GM19193 (cell line): ENCODE measurements around the gene TARP.

Experiments used
- POLR2A ChIP-seq: IDR thresholded peaks from 4 replicates; pipeline ENCODE4 v1.6.1; 2011; ENCODE audit not compliant: insufficient read depth, insufficient read length; ENCODE audit errors: extremely low read depth

Gene TARP

DNA sequence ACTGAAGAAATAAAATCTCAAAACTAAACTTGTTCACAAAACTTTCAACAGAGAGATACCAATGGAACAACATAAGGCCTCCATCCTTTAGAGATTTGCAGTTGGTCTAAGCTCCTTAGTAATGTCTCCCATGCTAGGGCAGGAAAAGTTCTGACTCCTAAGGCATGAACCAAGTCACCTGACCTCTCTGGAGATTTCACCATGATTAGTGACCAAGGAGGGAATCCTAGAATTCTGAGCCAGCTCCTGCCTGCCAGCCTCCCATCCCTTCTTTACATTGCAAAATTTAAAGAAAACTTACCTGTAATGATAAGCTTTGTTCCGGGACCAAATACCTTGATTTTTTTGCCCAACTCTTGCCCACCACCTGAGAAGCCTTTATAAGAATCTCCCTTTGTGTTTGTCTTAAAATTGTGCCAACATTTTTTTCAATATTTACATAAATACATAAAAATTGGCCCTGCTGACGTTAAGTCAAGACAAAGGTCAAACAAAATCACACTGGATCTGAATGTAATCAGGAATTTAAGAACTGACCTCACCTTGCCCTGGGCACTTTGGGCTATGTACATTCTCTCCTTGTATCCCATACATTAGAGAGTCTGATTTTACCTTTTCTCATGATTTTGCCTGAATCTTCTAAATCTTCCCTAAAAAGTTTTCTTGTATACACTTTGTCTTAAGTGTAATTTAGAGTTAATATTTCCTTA, at the start of gene TARP:
Gene TARP, minus strand, starts transcription at position 351 of the 710 bp plus-strand sequence.
- TF ChIP-seq POLR2A = no peak

DNA sequence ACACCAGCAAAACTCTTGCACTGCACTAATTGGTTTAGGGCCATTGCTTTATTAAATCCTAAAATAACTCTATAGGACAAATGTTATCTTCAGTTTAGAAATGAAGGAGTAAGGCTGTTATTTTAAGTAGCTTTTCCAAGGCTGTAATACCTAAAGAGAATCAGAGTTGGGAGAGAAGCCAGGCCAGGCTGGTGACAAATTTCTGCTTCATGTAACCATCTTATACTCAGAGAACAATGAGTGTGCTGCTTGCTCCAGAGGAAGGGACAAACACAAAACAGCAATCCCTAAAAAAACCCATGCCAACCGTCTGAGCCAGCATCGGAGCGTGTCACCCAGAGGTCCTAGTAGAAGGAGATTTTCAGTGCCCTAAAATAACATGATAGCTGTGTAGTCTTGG, 49.7 kb upstream of the TARP start:
- TF ChIP-seq POLR2A = no peak

DNA sequence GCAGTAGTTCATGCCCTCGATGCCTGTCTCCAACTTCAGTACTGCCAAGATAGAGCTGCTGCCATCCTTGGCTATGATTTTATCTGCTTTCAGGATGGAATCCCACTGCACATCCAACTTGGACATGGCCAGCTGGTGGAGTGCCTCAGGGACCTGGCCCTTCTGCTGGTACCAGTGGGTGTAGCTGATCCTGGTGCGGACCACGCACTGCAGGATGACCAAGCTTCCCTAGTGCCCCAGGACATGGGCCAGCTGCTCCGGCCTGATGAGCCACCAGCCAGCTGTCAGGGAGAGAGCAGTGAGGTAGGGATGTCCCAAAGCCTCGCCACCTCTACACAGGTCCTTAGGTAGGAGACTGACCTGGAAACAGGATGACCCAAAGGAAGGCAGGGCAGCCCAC, 49.0 kb upstream of the TARP start:
- TF ChIP-seq POLR2A = no peak

DNA sequence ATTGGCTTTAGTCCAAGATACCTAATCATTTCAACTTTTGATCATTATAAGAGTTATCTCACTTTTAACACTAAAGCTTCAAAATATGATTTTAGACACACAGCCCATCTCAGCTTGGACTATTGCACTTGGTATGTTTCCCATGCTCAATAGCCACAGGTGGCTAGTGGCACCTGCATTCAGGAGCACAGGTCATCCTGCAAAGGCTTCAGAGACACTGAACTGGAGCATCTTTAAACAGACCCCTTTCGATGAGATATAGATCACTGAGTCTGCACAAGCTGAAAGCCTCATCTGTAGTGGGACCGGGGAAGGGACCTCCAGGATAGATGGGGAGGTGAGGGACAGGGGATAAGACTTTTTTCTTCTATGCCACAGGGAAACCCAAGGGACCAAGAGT, 48.5 kb upstream of the TARP start:
- TF ChIP-seq POLR2A = no peak

DNA sequence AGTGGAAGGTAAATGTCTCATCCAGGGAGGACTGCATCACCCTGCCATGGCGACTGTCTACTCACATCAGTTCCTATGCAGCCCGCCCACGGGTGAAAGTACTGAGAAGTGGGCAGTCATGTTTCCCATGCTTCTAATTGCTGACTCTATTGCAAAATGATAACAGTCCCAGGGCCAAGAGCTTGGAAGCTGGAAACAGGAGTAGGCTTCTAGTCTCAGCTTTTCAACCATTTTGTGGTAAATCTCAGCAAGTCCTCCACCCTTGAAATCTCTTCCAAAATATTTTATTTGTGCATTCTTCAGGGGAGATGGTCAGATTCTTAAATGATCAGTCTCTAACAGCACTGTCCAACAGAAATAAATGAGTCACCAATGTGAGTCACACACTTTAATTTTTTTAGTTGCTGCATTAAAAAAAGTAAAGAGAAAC, 48.1 kb upstream of the TARP start:
- no peak for TF ChIP-seq POLR2A

DNA sequence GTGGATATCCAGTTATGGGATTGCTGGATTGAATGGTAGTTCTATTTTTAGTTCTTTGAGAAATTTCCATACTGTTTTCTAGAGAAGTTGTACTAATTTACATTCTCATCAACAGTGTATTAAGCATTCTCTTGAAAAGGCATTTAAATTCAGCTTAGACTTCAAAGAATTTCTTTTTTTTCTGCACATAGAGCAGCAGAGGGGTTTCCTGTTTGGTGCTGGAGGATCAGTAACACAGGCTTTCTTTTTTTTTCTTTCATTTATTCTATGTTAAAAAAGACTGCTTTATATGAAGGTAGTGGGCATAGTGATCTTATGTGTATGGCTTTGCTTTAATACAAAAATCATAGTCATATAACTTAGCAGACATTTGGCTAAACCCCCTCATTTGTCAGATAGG, 47.6 kb upstream of the TARP start:
- no peak for TF ChIP-seq POLR2A

DNA sequence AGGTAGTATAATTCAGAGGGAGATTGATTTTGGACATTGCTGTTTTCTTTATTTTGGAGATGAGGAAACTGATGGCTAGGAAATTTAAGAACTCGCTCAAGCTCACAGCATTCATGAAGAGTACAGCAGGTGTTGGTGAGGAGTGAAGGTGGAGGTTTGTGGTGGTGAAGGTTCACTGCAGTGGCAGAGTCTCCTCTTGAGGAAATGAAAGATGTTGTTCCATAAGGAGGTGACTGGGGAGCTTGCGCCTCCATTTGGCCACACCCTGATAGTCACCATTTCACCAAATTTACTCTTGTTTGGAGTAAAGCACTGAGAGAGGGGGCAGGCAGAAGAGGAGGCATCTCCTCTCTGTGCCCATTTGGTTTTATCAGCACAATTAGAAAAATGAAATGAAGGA, 46.4 kb upstream of the TARP start:
- no peak for TF ChIP-seq POLR2A

DNA sequence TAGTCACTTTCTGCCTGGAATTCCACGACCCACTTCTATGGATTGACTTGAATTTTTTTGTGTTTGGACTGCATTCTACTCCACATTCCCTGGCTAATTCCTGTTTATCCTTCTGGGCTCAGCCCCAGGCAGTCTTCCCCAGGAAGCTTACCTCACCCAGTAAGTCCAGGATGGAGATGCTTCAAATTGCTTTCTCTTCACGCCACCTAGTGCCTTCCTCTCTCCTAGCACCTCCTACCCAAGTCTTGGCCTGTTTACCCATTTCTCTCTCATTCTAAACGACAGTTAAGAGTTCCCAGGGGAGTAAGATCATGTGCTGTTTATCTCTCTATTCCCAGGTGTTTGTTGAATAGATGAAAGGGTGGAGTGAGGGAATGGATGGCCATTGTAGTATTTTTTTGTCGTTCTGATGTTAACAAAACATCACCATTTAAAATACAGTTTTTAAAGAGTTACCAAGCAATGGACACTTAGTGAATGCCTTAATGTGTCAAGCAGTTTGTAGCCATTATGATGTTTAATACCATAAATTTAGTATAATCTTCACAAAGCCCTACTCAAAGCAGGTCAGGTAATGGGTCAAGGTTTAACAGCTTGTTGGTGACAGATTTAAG, 45.5 kb upstream of the TARP start:
- TF ChIP-seq POLR2A = no peak

DNA sequence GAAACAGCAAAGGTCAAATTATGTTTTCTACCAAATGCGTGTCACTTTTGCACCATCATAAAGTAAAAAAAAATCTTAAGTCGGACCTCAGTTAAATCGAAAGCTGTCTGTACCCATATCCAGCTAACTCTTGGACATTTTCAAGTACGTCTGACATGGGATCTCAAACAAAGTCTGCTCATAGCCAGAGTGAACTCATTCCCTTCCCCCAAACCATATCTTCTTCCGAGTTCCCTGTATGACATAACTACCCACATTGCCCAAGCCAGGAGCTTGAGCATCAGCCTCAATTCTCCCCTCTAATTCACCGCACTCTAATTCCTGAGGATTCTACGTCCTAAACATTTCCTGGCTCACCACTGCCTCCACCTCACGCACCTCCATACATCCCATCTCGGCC, 44.8 kb upstream of the TARP start:
- no peak for TF ChIP-seq POLR2A

DNA sequence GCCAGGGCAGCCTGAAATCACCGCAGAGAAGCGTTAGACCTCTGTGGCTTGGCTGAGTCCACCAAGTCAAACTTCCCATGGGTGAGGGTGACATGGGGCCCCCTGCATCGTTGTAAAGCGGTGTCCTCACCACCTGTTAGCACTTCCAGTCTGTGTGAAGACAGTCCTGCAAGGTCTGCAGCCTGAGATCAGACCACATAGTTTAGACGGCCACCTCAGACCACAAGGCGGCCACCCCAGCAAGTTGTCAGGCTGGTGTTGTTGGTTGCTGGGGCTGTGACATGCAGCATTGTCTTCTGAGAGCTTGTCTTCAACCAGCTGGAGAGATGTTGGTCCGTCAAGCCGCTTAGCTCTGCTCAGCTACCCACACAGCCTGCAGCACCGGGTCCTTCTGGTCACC, 44.1 kb upstream of the TARP start:
- TF ChIP-seq POLR2A = no peak

DNA sequence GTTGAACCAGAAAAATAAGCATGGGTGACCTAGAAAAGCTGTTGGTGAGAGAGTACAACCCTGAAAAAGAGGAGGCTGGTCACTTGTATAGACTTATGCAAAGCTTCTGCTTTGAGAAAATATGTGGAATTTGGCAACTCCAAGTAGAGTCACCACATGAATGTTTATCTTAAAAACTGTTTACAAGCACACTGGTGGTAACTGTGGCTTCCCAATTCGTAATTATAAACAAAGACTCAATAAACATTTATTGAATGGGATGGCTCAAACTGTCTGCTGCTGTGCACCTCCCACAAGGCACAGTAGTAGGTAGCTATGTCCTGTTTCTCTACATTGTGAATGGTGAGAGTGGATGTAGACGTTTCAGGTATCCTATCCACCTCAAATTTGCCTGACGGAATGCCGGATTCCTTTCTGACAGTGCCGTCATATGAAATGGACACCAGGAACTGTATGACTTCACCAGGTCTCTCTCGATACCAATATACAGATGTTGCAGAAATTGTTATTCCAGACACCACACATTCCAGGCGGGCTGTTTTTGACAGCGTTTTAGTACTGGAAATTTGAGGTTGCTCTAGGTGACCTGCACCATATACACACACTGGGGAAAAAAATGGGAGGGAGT, 43.4 kb upstream of the TARP start:
- TF ChIP-seq POLR2A = no peak

DNA sequence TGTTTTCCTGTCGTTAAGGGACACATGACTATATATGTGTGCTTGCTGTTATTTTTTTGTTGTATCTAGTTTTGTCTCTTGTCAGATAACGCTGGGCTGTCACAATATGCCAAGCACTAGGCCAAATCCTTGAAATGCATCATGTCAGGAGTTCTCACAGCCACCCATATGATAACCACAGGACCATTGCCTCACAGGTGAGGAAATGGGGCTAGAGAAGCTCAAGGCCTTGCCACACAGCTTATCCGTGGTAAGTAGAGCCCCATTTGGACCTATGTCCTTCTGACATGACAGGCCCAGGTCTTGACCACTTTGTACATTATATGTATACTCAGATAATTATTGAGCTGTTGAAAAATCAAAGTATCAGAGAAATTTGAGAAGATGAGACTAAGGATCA, 42.0 kb upstream of the TARP start:
- no peak for TF ChIP-seq POLR2A

DNA sequence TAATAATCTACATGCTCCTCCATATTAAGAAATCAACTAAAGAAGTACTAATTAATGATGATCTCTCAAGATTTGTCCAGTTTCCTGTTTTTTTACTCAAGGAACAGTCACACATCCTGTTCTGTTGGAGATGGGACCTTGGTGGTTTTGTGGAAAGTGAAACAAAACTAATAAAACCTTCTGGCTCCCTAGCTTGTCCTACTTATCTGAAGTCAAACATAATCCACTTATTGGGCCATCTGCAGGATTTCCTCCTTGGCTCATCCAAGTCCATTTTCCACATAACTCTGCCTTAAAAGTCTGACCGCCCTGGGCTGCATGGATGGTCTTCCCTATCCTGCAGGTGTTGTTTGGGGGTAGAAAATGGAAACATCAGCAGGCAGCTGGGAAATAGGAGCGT, 39.4 kb upstream of the TARP start:
- no peak for TF ChIP-seq POLR2A

DNA sequence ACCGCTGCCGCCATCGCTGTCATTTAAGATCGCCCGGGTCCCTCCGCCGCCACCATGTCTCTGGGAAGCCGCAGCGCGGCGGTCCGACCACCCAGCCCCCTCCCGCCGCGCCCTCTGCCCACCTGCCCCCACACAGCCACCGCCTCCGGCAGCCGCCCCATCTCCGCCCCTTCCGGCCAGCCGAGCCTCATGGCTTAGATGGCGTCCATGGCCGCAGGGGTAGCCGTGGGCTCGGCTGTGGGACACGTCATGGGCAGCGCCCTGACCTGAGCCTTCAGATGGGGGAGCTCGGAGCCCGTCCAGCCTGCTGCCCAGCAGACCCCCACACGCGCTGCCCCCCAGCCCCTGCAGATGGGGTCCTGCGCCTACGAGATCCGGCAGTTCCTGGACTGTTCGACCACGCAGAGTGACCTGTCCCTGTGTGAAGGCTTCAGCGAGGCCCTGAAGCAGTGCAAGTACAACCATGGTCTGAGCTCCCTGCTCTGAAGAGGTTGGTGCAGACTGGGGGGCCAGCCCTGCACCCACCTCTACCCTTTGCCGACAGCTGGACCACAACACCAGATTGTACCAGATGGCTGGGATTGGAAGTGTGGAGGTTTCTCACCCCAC, 38.0 kb upstream of the TARP start:
- TF ChIP-seq POLR2A = no peak

DNA sequence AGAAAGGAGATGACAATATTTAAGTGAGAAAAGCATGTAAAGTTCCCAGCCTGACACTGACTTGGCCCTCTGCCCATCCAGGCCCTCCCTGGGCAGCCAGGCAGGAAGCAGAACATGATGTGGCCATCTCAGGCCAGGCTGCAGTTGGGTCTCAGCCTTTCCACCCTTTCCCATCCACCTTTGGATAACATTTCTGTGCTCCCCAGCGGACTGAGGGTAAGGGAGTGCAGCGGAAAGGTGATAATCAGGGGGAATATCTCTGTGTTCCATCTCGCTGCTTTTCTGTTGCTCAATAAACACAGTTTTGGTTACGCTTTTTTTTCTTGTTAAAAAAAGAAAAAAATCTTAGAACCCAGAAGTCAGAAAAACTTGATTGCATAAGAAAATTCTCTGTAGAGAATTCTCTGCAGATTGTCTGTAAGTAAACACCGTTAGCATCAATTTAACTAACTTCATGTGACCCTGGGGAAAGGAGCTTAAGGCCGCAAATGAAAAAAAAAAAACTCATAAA, 37.2 kb upstream of the TARP start:
- no peak for TF ChIP-seq POLR2A
